Measurements from ENCODE around the gene RNF167. TPM values are rescaled to one million over a fixed set of nuclear protein-coding genes. Genes with fewer than 3 reads are reported as not detected.

RNF167 gene
- total and polyA plus RNA-seq, 2 of the 13 experiments (the other 11 are each of a cell fraction or from before 2014, with no cell fraction given): 44.1 to 45.4 TPM

- TF ChIP-seq HMGXB3 (CRISPR knock-in tag; IDR thresholded peaks at IDR 0.05; ENCODE audit: borderline replicate concordance) (no peak), ZNF441 (CRISPR knock-in tag; IDR thresholded peaks at IDR 0.05; ENCODE audit: borderline replicate concordance) (no peak), ZNF776 (CRISPR knock-in tag; IDR thresholded peaks at IDR 0.05) (no peak), ZFP36 (IDR thresholded peaks at IDR 0.05; ENCODE audit: borderline replicate concordance, low read depth, low read length, partially characterized antibody) (no peak), CREM (IDR thresholded peaks at IDR 0.05) (no peak), CREM (CRISPR knock-in tag; IDR thresholded peaks at IDR 0.05) (no peak), ZNF772 (CRISPR knock-in tag; IDR thresholded peaks at IDR 0.05) (no peak), CHD2 (IDR thresholded peaks at IDR 0.05; ENCODE audit: low read depth, low read length) (no peak), KMT2A (CRISPR knock-in tag; IDR thresholded peaks at IDR 0.05) (no peak), ZBTB7A (CRISPR knock-in tag; IDR thresholded peaks at IDR 0.05) (no peak), NR2F1 (CRISPR knock-in tag; IDR thresholded peaks at IDR 0.05) (peak in 1 of 2 experiments; percentile 0; a peak in 1 of 4 replicates), PHF5A (CRISPR knock-in tag; IDR thresholded peaks at IDR 0.05; ENCODE audit: low read depth, unreplicated experiment) (no peak), MAX (IDR thresholded peaks at IDR 0.05) (no peak), ZNF496 (CRISPR knock-in tag; IDR thresholded peaks at IDR 0.05; ENCODE audit: insufficient replicate concordance) (no peak), ELF3 (CRISPR knock-in tag; IDR thresholded peaks at IDR 0.05) (no peak), ZNF572 (CRISPR knock-in tag; IDR thresholded peaks at IDR 0.05) (0 out of 2 replicates have a peak, but pooled peaks have one; percentile 37), ZNF746 (CRISPR knock-in tag; IDR thresholded peaks at IDR 0.05) (0 out of 2 replicates have a peak, but pooled peaks have one; percentile 54), ZNF768 (CRISPR knock-in tag; IDR thresholded peaks at IDR 0.05) (no peak), ZNF761 (CRISPR knock-in tag; conservative IDR thresholded peaks at IDR 0.05) (no peak), ZNF781 (CRISPR knock-in tag; IDR thresholded peaks at IDR 0.05; ENCODE audit: borderline replicate concordance, not compliant biosample characterization) (no peak)
- TF ChIP-seq, protein P1, sequence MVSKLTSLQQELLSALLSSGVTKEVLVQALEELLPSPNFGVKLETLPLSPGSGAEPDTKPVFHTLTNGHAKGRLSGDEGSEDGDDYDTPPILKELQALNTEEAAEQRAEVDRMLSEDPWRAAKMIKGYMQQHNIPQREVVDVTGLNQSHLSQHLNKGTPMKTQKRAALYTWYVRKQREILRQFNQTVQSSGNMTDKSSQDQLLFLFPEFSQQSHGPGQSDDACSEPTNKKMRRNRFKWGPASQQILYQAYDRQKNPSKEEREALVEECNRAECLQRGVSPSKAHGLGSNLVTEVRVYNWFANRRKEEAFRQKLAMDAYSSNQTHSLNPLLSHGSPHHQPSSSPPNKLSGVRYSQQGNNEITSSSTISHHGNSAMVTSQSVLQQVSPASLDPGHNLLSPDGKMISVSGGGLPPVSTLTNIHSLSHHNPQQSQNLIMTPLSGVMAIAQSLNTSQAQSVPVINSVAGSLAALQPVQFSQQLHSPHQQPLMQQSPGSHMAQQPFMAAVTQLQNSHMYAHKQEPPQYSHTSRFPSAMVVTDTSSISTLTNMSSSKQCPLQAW (CRISPR knock-in tag; IDR thresholded peaks at IDR 0.05): no peak
- TF ChIP-seq, protein P2, sequence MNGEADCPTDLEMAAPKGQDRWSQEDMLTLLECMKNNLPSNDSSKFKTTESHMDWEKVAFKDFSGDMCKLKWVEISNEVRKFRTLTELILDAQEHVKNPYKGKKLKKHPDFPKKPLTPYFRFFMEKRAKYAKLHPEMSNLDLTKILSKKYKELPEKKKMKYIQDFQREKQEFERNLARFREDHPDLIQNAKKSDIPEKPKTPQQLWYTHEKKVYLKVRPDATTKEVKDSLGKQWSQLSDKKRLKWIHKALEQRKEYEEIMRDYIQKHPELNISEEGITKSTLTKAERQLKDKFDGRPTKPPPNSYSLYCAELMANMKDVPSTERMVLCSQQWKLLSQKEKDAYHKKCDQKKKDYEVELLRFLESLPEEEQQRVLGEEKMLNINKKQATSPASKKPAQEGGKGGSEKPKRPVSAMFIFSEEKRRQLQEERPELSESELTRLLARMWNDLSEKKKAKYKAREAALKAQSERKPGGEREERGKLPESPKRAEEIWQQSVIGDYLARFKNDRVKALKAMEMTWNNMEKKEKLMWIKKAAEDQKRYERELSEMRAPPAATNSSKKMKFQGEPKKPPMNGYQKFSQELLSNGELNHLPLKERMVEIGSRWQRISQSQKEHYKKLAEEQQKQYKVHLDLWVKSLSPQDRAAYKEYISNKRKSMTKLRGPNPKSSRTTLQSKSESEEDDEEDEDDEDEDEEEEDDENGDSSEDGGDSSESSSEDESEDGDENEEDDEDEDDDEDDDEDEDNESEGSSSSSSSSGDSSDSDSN (CRISPR knock-in tag; IDR thresholded peaks at IDR 0.05): peak; percentile 5; the same call in 1 of the 2 replicates
Measured at GRCh38 chr17:4938688-4939545, 1.2 kb upstream of the RNF167 start (continued).

Measured in HepG2 (cell line).